Natural killer cell (primary cell): ENCODE data around the gene ZNF782. TPM values are rescaled to one million over a fixed set of nuclear protein-coding genes. Genes with fewer than 3 reads are reported as not detected.

Experiments
- ATAC-seq, 3 donors: fragments of 150-1000 bp in 2 of 3; fragments of 200-7000 bp in 1 of 3; cut with Tn5 transposase; 1 replicate in 1 of 3; 2 replicates in 2 of 3; pipeline ENCODE4 v1.10.0; 2021; ENCODE audit warnings: mild to moderate bottlenecking in 2 of 3, moderate library complexity in 2 of 3
- DNase-seq, 2 donors: peaks; one replicate each; pipeline versions ENCODE4 v3.0.0 to v3.0.0-alpha.2; 2013 to 2021; ENCODE audit warnings: mixed read lengths in 1 of 2
- H3K27ac ChIP-seq: one replicate; pipeline ENCODE4 v1.5.1; 2013; ENCODE audit warnings: mild to moderate bottlenecking, low read length
- H3K27me3 ChIP-seq: one replicate; pipeline ENCODE4 v1.6.1; 2013; ENCODE audit warnings: low read length; ENCODE audit not compliant: control insufficient read depth, insufficient read depth
- H3K36me3 ChIP-seq: one replicate; pipeline ENCODE4 v1.6.1; 2013; ENCODE audit warnings: low read length; ENCODE audit not compliant: control insufficient read depth, insufficient read depth
- H3K4me1 ChIP-seq: one replicate; pipeline ENCODE4 v1.6.1; 2013; ENCODE audit warnings: low read length; ENCODE audit not compliant: control insufficient read depth, insufficient read depth
- H3K4me3 ChIP-seq: one replicate; pipeline ENCODE4 v1.5.1; 2013; ENCODE audit warnings: low read length
- H3K9me3 ChIP-seq: one replicate; pipeline ENCODE4 v1.6.1; 2013; ENCODE audit warnings: low read length; ENCODE audit not compliant: control insufficient read depth, insufficient read depth
- H3K27ac Mint-ChIP-seq, 2 donors: one replicate each; pipeline ENCODE4 v1.8.0; 2022; ENCODE audit warnings: mild to moderate bottlenecking in 2 of 2, mixed read lengths in 2 of 2, moderate library complexity in 1 of 2
- H3K27me3 Mint-ChIP-seq, 2 donors: one replicate each; pipeline ENCODE4 v1.8.0; 2022; ENCODE audit warnings: low read depth in 2 of 2, mixed read lengths in 2 of 2
- H3K36me3 Mint-ChIP-seq: one replicate; pipeline ENCODE4 v1.8.0; 2022; ENCODE audit warnings: mixed read lengths
- H3K4me1 Mint-ChIP-seq, 2 donors: one replicate each; pipeline ENCODE4 v1.8.0; 2022; ENCODE audit warnings: mixed read lengths in 2 of 2
- H3K4me3 Mint-ChIP-seq: one replicate; pipeline ENCODE4 v1.8.0; 2022; ENCODE audit warnings: mild to moderate bottlenecking, moderate library complexity, mixed read lengths
- H3K9me3 Mint-ChIP-seq, 2 donors: one replicate each; pipeline ENCODE4 v1.8.0; 2022; ENCODE audit warnings: mixed read lengths in 2 of 2
- CTCF ChIP-seq: fragments of 200-600 bp; IDR thresholded peaks from one replicate; pipeline ENCODE4 v1.8.0; 2022; ENCODE audit warnings: antibody characterized with exemption
- WGBS: methylation state at CpG from one replicate; pipeline ENCODE4 v1.1.7; 2013; ENCODE audit warnings: missing lambda C conversion rate; ENCODE audit not compliant: insufficient coverage; 5-methylcytosine and 5-hydroxymethylcytosine counted together
- intact Hi-C: fragments of 100-400 bp; cut with micrococcal nuclease; formaldehyde crosslinking; loops from one replicate; pipeline ENCODE4 v1.14.2; 2022
- total RNA-seq, 4 donors: library from RNA; stranded (reverse); fragments of 120-200 nt in 1 of 4; gene quantifications; one replicate each; pipeline versions ENCODE4 v1.2.3 to v1.2.4, GENCODE V29; 2013 to 2022

The ZNF782 gene
- total RNA-seq, 3 donors from 2014 or later (not counting 1 experiment from before 2014, with no cell fraction given), result 7.3 to 10.1 (median 7.4) TPM

- Histone ChIP-seq H3K4me1 (peaks cover 9% of the 10 kb centered on the region), H3K4me3 (peak overlapping the region; percentile 26), H3K9me3 (no peaks in the 10 kb centered on the region), H3K27me3 (peaks cover 34% of the 10 kb centered on the region), H3K27ac (peak overlapping the region; percentile 56), H3K36me3 (no peaks in the 10 kb centered on the region)
- intact Hi-C loops, result no loop called here
- H3K27me3 Mint-ChIP-seq, result peaks cover 40 to 63% of the 10 kb centered on the region in 2 donors
- no peak overlapping the region for H3K27ac Mint-ChIP-seq
- TF ChIP-seq CTCF, result no peak
- DNase-seq (peak in 1 of 2 donors; percentile 52), ATAC-seq (peak in 2 of 3 donors; percentile 22 to 27)
- H3K4me1 Mint-ChIP-seq, result peaks cover 16 to 20% of the 10 kb centered on the region in 2 donors
- H3K4me3 Mint-ChIP-seq, result peak overlapping the region; percentile 62
- WGBS, result 2% methylated on average over 43 of the region's 43 CpGs
- no peaks in the 10 kb centered on the region for H3K9me3 Mint-ChIP-seq
- H3K36me3 Mint-ChIP-seq, result no peaks in the 10 kb centered on the region
Measured at GRCh38 chr9:96875461-96876142, 21.3 kb upstream of the ZNF782 start.

DNA sequence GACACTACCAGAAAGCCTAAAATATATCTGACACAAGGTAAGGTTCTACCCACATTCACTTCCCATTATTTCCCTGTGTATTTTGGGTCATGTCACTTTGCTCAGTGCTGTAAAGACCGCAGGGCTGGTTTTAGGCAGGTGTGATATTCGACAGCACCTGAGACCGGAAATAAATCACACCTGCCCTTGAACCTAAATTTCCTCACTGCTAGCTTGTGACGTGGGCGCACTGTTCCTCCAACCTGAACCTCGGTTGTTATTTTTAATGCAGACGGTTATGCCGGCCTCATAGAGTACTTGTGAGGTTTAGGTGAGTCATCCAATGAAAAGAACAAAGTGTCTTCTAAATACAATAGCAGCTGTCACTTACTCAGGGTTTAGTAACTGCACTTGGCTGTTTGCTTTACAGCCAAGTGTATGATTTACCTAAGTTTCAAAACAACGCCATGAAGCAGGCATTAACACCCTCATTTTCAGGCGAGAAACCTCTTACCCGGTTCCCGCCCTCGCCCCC, 20.7 kb upstream of the ZNF782 start:
- ATAC-seq (peak in 2 of 3 donors; percentile 62 to 80), DNase-seq (peak in 1 of 2 donors; percentile 64)
- Histone ChIP-seq H3K36me3 (no peaks in the 10 kb centered on the region), H3K27me3 (peaks cover 34% of the 10 kb centered on the region), H3K27ac (peak overlapping the region; percentile 56), H3K4me3 (peak overlapping the region; percentile 26), H3K9me3 (no peaks in the 10 kb centered on the region), H3K4me1 (peaks cover 9% of the 10 kb centered on the region)
- no peaks in the 10 kb centered on the region for H3K9me3 Mint-ChIP-seq
- no peak overlapping the region for H3K4me3 Mint-ChIP-seq
- 23% methylated on average over 13 of the region's 13 CpGs for WGBS
- intact Hi-C loops, result no loop called here
- H3K27me3 Mint-ChIP-seq, result peaks cover 40 to 58% of the 10 kb centered on the region in 2 donors
- H3K4me1 Mint-ChIP-seq, result peaks cover 16 to 20% of the 10 kb centered on the region in 2 donors
- no peaks in the 10 kb centered on the region for H3K36me3 Mint-ChIP-seq
- TF ChIP-seq CTCF, result no peak
- H3K27ac Mint-ChIP-seq, result no peak overlapping the region

DNA sequence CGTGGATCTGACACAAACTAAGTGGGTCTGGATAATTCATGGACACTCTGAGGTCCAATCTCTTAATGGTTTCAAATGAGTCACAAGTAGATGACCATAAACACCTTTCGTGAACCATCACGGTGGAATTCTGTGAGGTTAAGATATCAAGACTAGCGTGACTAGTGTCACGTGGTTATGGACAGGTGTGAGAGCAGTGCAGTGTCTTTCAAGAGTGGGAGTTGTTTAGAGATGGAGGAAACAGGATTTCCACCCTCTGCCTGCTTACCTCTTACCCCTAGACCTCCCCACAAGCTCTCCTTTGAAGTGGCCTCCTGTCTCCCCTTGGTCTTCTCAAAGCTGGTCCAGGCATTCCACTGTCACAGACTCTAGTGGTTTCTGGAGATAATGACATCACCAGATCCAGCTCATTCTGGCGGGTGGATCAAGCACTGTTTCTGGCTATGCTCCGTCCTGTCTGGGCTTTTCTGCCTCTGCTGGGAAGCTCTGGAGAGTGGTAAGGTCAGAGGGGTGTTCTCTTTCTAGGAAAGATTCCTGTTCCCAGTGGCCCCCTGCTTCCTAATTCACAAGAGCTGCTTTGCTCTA, 20.0 kb upstream of the ZNF782 start:
- H3K4me3 ChIP-seq, result no peak overlapping the region
- TF ChIP-seq CTCF, result no peak
- no peak for ATAC-seq
- DNase-seq, result no peak
- Mint-ChIP-seq H3K27me3 (peaks cover 40 to 51% of the 10 kb centered on the region in 2 donors), H3K4me3 (no peak overlapping the region), H3K36me3 (no peaks in the 10 kb centered on the region), H3K4me1 (peaks cover 16 to 20% of the 10 kb centered on the region in 2 donors), H3K9me3 (no peaks in the 10 kb centered on the region), H3K27ac (no peak overlapping the region)
- H3K4me1 ChIP-seq, result peaks cover 9% of the 10 kb centered on the region
- intact Hi-C loops, result no loop called here
- H3K27me3 ChIP-seq, result peaks cover 34% of the 10 kb centered on the region
- 75% methylated on average over 7 of the region's 7 CpGs for WGBS
- H3K9me3 ChIP-seq, result no peaks in the 10 kb centered on the region
- no peak overlapping the region for H3K27ac ChIP-seq
- H3K36me3 ChIP-seq, result no peaks in the 10 kb centered on the region
